Mesothelial cell of epicardium (in vitro differentiated cells): ENCODE data around the gene HDAC7. TPM values are rescaled to one million over a fixed set of nuclear protein-coding genes. Genes with fewer than 3 reads are reported as not detected.
A peak's percentile ranks its signal among the peaks of the same experiment; 100 is the strongest.

Experiments
- DNase-seq, 2 experiments: peaks; one replicate each; pipeline ENCODE4 v3.0.0; 2021; ENCODE audit warnings: low spot score in 2 of 2; ENCODE audit not compliant: unreplicated experiment in 2 of 2
- H3K27ac Mint-ChIP-seq: 2 replicates; pipeline ENCODE4 v1.8.0; 2021; ENCODE audit warnings: mixed read lengths
- H3K27me3 Mint-ChIP-seq: 2 replicates; pipeline ENCODE4 v1.8.0; 2021; ENCODE audit warnings: low read depth, mixed read lengths
- H3K36me3 Mint-ChIP-seq: 2 replicates; pipeline ENCODE4 v1.8.0; 2021; ENCODE audit warnings: mixed read lengths
- H3K4me1 Mint-ChIP-seq: 2 replicates; pipeline ENCODE4 v1.8.0; 2021; ENCODE audit warnings: mixed read lengths
- H3K4me3 Mint-ChIP-seq: 2 replicates; pipeline ENCODE4 v1.8.0; 2021; ENCODE audit warnings: mild to moderate bottlenecking, moderate library complexity, mixed read lengths
- H3K9me3 Mint-ChIP-seq: 2 replicates; pipeline ENCODE4 v1.8.0; 2021; ENCODE audit warnings: mixed read lengths
- total RNA-seq: library from RNA; stranded (reverse); gene quantifications from 3 replicates; pipeline ENCODE4 v1.2.1, GENCODE V29; 2021
- TF ChIP-seq, protein P1 (sequence below): fragments of 200-600 bp; sonication (generic); IDR thresholded peaks from one replicate; pipeline ENCODE4 v1.5.0; 2021; ENCODE audit warnings: antibody characterized with exemption; ENCODE audit not compliant: unreplicated experiment

Gene HDAC7
- total RNA-seq, 1 donor from 2014 or later: 132 TPM

- H3K27ac Mint-ChIP-seq: peak overlapping the region; percentile 84
- no peak overlapping the region for H3K4me3 Mint-ChIP-seq
- TF ChIP-seq, protein P1, sequence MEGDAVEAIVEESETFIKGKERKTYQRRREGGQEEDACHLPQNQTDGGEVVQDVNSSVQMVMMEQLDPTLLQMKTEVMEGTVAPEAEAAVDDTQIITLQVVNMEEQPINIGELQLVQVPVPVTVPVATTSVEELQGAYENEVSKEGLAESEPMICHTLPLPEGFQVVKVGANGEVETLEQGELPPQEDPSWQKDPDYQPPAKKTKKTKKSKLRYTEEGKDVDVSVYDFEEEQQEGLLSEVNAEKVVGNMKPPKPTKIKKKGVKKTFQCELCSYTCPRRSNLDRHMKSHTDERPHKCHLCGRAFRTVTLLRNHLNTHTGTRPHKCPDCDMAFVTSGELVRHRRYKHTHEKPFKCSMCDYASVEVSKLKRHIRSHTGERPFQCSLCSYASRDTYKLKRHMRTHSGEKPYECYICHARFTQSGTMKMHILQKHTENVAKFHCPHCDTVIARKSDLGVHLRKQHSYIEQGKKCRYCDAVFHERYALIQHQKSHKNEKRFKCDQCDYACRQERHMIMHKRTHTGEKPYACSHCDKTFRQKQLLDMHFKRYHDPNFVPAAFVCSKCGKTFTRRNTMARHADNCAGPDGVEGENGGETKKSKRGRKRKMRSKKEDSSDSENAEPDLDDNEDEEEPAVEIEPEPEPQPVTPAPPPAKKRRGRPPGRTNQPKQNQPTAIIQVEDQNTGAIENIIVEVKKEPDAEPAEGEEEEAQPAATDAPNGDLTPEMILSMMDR: no peak
- DNase-seq: no peak
- no peaks in the 10 kb centered on the region for H3K36me3 Mint-ChIP-seq
- peaks cover 16% of the 10 kb centered on the region for H3K4me1 Mint-ChIP-seq
- H3K9me3 Mint-ChIP-seq: no peaks in the 10 kb centered on the region
- peaks cover 2% of the 10 kb centered on the region for H3K27me3 Mint-ChIP-seq
Measured at GRCh38 chr12:47841910-47842309, 22.2 kb upstream of the HDAC7 start.

DNA sequence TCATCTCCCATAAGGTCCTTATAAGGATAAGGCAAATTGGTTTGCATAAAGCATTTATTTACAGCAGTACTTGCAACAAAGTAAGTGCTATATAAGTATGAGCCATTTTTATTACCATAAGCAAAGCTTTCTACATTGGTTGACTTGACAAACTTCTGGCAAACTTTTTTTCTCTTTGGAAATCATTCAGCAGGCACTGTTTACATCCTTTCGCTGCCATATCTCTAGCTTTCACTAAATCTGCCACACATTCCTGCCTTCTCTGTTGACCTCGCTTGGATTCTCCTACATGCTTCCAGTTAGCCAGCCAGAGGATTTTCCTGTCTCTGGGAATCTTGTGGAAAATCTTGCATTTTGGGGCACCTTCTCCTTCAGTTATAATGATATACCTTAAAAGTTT is 21.8 kb upstream of the HDAC7 start:
- Mint-ChIP-seq H3K4me1 (peaks cover 19% of the 10 kb centered on the region), H3K27me3 (peaks cover 2% of the 10 kb centered on the region), H3K27ac (peak overlapping the region; percentile 84), H3K9me3 (no peaks in the 10 kb centered on the region), H3K36me3 (no peaks in the 10 kb centered on the region), H3K4me3 (no peak overlapping the region)
- DNase-seq: no peak
- TF ChIP-seq, protein P1: no peak

- Mint-ChIP-seq H3K36me3 (no peaks in the 10 kb centered on the region), H3K4me3 (no peak overlapping the region), H3K9me3 (no peaks in the 10 kb centered on the region), H3K4me1 (peaks cover 25% of the 10 kb centered on the region), H3K27ac (no peak overlapping the region), H3K27me3 (peaks cover 2% of the 10 kb centered on the region)
- DNase-seq: no peak
- TF ChIP-seq, protein P1: no peak
Measured at GRCh38 chr12:47840571-47840970, 20.9 kb upstream of the HDAC7 start.

DNA sequence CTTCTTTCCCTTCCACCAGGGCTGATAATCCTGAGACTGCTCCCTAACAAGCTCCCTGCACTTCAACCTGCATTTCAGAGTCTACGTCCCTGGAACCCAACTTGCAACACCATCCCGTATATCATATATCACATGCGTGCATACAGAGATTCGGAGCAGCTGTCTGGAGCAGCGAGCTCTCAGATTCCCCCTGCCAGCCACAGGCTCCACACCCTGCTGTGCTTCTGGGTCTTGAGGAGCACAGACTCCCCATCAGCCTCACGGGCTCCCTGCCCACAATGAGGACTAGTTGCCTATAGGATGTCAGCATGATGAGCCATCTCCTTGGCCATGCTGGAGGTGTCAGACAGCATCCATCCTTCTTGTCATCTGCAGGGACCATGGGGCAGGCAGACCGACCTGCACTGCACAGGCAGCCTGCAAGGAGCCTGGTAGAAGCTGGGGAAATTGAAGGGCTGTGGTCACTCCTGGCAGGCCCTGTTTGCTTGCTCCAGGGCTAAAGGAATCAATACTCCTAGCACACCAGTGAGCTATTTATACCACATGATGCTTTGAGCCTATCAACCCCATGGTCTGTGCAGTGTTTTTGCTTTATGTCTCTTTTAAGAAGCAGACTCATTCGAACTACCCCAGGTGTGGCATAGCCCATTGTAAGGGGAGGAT is 19.6 kb upstream of the HDAC7 start:
- Mint-ChIP-seq H3K4me1 (peaks cover 36% of the 10 kb centered on the region), H3K4me3 (no peak overlapping the region), H3K36me3 (no peaks in the 10 kb centered on the region), H3K27me3 (no peaks in the 10 kb centered on the region), H3K27ac (no peak overlapping the region), H3K9me3 (no peaks in the 10 kb centered on the region)
- DNase-seq: no peak
- TF ChIP-seq, protein P1: no peak

GRCh38 chr12:47838286-47838931 is 18.7 kb upstream of the HDAC7 start:
- no peak overlapping the region for H3K4me3 Mint-ChIP-seq
- DNase-seq: no peak
- TF ChIP-seq, protein P1: peak; percentile 10
- no peaks in the 10 kb centered on the region for H3K27me3 Mint-ChIP-seq
- H3K4me1 Mint-ChIP-seq: peaks cover 44% of the 10 kb centered on the region
- no peak overlapping the region for H3K27ac Mint-ChIP-seq
- no peaks in the 10 kb centered on the region for H3K9me3 Mint-ChIP-seq
- H3K36me3 Mint-ChIP-seq: no peaks in the 10 kb centered on the region
